ENCODE results near the gene RPS21.

RPS21 gene

DNA sequence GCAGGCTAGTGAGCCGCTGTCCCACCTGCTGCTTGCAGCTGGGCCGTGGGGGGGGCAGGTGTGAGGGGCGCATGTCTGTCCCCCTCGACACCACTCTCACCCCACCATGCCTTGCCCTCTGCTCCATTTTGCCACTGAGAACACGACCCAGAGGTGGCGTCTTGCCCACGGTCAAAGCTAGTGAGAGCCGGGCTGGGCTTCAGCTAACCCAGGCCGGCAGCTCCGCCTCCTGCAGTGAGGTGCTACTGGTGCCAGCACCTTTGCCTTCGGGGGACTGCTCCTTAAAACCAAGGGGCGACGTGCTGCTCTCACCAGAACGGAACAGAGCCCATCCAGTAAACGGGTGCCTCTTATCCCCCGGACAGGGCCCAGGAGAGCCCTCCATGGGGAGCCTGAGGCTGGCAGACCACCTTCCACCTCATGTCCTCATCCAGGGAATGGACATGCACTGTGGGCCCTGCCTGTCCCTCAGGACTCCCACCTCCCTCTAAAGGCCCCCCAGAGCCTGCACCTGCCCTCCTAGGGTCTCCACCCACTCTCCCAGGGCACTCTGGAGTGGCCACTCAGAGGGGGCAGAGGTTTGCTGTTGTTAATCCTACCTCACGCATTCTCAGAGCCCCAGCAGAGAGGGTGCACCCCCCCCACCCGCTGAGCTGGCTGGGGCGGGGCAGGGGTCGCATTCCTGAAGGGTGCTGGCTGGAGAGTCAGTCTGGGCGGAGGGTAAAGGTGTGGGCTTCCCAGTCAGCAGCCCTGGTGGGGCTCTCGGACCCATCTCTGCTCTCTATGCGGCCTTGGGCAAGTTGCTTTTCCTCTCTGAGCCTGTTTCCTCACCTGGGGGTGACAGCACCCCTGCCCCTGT is 37.6 kb downstream of the RPS21 start:
- TF ChIP-seq ZFX (IDR thresholded peaks at IDR 0.05; ENCODE audit: borderline replicate concordance) = no peak
- TF ChIP-seq, protein P1, sequence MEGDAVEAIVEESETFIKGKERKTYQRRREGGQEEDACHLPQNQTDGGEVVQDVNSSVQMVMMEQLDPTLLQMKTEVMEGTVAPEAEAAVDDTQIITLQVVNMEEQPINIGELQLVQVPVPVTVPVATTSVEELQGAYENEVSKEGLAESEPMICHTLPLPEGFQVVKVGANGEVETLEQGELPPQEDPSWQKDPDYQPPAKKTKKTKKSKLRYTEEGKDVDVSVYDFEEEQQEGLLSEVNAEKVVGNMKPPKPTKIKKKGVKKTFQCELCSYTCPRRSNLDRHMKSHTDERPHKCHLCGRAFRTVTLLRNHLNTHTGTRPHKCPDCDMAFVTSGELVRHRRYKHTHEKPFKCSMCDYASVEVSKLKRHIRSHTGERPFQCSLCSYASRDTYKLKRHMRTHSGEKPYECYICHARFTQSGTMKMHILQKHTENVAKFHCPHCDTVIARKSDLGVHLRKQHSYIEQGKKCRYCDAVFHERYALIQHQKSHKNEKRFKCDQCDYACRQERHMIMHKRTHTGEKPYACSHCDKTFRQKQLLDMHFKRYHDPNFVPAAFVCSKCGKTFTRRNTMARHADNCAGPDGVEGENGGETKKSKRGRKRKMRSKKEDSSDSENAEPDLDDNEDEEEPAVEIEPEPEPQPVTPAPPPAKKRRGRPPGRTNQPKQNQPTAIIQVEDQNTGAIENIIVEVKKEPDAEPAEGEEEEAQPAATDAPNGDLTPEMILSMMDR (IDR thresholded peaks at IDR 0.05) = no peak
- H3K27ac ChIP-seq = no peak overlapping the region

DNA sequence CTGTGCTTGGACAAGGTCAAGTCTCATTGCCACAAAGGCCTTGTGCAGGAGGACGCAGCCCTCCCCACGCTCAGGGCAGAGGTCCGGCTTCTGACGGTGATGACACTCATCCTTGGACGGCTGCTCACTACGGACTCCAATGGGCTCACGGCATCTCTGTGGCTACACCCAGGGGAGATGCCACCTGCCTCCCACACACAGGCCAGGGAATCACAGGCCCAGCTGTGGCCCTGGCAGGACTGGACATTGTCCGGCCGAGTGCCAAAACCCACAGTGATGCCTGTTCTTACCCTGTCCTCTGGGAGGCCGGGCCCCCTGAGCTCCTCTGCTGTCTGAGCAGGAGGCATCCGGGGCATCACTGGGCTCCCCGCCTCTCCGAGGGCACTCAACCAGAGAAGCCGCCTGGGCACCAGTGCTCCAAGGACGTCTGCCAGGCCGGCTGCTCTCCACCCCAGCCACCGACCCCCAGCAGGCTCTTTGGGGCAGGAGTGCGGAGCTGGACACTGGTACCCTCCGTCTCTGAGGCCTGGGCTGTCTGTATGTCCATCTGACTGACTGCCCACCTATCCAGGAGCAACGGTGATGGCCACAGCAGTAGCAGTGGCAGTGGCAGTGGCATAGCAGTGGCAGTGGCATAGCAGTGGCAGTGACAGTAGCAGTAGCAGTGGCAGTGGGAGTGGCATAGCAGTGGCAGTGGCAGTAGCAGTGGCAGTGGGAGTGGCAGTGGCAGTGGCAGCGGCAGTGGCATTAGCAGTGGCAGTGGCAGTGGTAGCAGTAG is 38.6 kb downstream of the RPS21 start:
- H3K27ac ChIP-seq = no peak overlapping the region
- TF ChIP-seq, protein P1 (IDR thresholded peaks at IDR 0.05) = no peak

- peak overlapping the region; percentile 89 for H3K27ac ChIP-seq
Measured at GRCh38 chr20:62426059-62426348, 39.1 kb downstream of the RPS21 start.

- peak overlapping the region; percentile 89 for H3K27ac ChIP-seq
- no peak for TF ChIP-seq ZFX (IDR thresholded peaks at IDR 0.05; ENCODE audit: borderline replicate concordance)
- TF ChIP-seq, protein P1 (IDR thresholded peaks at IDR 0.05) = no peak
Measured at GRCh38 chr20:62426699-62427131, 39.8 kb downstream of the RPS21 start.

DNA sequence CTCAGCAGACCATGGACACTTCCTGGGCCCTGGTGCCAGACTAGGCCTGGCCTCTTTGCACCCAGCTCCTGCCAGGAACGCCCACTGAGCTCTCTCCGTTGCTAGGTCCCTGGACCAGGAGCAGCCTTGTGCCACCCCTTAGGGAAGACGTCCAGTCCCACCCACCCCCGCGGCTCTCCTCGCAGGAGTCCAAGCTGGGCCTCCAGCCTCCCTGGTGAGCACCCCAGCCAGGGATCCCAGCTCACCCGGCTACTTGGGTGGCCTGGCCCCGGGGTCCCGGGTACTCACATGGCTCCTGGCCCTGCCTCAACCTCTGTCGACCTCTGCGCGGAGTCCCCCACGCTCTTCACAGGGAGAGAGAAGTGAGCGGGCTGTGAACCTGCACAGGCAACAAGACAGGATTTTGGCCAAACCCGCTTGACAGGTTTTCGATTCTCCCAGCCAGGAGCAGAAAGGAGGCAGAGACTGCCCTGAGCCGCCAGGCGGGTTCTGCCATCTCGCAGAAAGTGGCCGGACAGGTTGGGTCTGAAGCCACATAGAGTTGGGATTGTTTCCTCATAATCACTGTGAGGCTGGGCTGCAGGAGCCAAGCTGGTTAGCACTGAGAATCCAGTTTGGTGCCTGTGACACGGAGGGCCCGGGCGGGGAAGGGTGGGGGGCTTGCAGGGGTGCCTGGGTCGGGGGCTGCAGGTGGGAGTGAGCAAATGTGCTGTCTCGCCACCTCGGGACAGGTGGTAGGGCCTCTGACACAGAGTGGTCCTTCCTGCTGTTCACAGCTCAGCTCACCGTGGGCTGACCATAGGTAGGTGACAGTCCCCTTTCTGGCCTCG is 40.5 kb downstream of the RPS21 start, which contains the start of gene RBBP8NL:
TSS of gene RBBP8NL (minus strand) at position 368 of the 830 bp plus-strand sequence. CDS start 7,892 bp downstream, outside the sequence.
- TF ChIP-seq ZFX (IDR thresholded peaks at IDR 0.05; ENCODE audit: borderline replicate concordance) = no peak
- TF ChIP-seq, protein P1 (IDR thresholded peaks at IDR 0.05) = 0 out of 2 replicates have a peak, but pooled peaks have one; percentile 10
- peak within 1 kb of the TSS; percentile 89 for H3K27ac ChIP-seq

DNA sequence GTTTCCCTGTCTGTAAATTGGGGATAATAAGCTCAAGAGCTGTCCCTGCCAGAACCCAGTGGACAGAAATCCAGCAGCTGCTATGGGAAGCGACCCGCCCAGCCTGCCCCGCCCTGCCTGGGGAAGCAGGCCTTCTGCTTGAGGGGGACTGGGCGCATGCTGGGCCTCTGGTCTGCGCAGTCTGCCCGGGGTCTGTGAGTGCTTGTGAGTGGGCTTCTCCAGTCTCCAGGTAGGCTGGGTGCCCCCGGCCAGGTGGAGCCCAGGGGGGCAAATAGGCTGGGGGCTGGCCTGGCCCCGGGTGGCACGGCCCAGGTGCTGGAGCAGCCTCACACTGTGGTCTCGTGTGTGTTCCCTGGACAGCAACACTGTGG is 41.1 kb downstream of the RPS21 start:
- no peak for TF ChIP-seq ZFX (IDR thresholded peaks at IDR 0.05; ENCODE audit: borderline replicate concordance)
- TF ChIP-seq, protein P1 (IDR thresholded peaks at IDR 0.05) = no peak
- H3K27ac ChIP-seq = peak overlapping the region; percentile 89
